Stimulated activated CD4-positive, alpha-beta T cell treated with anti-CD3 and anti-CD28 coated beads, Interleukin-4, amount 100 ng/mL, for 4 hours (primary cell): ENCODE results near the gene VWF.

ENCODE experiments used
- DNase-seq, 2 experiments: peaks; one replicate each; pipeline ENCODE4 v3.0.0-alpha.2; 2020

Gene VWF

GRCh38 chr12:6076346-6076745 is 48.1 kb downstream of the VWF start:
- DNase-seq = no peak

DNA sequence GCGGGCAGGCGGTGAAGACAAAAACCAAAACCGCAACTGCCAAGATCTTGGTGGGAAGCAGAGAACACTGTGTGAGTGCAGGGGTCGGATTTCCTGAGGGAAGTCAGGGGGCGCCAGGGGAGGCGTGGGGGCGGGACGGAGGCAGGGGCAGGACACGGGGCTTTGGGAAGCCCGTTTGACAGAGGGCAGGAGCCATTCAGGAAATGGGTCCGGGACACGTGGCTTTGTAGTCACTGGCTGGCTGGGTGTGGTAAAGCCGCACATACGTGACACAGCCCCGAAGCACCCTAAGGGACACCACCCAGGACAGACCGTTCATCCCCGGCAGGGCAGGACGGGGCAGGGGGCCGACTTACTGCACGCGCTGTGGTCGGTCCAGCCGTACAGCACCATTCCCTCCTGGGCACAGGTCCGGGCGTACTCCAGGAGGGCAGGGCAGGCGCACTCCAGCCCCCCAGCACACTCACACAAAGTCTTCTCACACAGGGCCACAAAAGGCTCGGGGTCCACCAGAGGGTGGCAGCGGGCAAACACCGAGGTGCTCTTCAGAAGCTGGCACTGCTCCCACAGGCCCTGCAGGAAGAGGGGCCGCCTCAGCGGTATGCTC is 49.4 kb downstream of the VWF start:
- DNase-seq = peak; percentile 13 to 20

DNA sequence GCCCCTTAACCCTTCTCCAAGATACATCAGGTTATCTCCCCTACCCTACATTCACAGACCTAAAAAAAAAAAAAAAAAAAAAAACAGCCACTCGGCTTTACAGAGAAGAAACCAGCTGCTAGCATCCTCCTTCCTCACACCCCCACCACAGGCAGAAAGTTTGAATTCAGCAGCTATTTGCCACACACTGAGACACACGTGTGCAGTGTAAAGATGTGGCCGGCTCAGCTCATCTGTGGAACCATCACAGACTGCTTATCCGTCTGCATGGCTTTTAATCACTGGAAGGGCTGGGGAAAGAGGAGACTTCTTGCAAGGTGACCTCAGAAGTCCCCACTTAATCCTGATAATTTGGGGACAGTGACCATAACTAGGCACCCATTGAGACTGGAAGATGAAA is 50.0 kb downstream of the VWF start:
- peak in 1 of 2 experiments; percentile 13 for DNase-seq

GRCh38 chr12:6073426-6073825 is 51.0 kb downstream of the VWF start:
- no peak for DNase-seq

GRCh38 chr12:6072302-6072752 is 52.1 kb downstream of the VWF start:
- DNase-seq = no peak

GRCh38 chr12:6071589-6071988 is 52.9 kb downstream of the VWF start:
- DNase-seq = no peak

DNA sequence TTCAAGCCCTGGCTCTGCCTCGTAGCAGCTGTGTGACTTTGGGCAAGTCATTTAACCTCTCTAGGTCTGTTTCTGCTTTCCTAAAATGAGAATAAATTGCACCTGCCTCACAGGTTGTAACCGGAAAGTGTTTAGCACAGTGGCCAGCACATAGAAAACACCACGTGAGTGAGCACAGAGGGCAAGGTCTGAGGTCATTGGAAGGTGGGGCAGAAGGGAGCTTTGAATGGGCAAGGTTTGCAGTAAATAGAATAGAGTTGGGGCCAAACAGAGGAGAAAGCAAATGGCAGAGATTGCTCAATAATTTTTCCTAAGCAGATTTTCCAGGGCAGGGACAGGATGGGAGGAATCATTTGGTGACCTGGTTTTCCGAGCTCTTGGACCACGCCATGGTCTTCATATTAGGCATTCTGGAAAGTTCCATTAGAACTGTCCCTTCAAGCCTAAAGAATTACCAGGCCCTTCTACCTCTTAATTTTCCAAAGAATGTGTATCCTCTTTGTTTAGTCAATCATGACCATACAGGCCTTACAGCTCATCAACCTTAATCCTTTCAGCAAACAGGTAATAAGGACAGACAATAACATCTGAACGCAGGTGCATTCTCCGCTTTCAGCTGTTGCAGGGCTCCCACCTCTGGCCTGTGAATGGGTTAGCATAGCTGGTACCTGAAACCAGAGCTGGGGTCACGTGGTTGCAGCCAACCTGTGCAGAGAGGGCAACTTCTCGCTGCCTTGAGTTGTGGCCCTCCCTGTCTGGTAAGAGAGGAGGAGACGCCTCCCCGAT is 53.8 kb downstream of the VWF start:
- DNase-seq = no peak

- peak in 1 of 2 experiments; percentile 40 for DNase-seq
Measured at GRCh38 chr12:6069437-6070093, 54.9 kb downstream of the VWF start.

DNA sequence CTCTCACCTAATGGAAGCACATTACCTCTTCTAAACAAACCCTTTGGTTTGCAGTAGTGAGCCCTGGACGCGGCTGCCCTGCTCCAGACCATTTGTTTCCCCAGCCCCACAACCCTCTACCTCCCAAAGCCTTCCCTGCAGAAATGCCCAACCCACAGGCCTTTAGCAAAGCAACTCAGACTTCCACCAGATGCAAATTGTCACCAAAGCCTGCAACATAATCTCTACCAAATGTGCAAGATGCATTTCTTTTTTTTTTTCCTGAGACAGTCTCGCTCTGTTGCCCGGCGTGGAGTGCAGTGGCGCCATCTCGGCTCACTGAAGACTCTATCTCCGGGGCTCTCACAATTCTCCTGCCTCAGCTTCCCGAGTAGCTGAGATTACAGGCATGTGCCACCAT is 56.2 kb downstream of the VWF start:
- DNase-seq = no peak

DNA sequence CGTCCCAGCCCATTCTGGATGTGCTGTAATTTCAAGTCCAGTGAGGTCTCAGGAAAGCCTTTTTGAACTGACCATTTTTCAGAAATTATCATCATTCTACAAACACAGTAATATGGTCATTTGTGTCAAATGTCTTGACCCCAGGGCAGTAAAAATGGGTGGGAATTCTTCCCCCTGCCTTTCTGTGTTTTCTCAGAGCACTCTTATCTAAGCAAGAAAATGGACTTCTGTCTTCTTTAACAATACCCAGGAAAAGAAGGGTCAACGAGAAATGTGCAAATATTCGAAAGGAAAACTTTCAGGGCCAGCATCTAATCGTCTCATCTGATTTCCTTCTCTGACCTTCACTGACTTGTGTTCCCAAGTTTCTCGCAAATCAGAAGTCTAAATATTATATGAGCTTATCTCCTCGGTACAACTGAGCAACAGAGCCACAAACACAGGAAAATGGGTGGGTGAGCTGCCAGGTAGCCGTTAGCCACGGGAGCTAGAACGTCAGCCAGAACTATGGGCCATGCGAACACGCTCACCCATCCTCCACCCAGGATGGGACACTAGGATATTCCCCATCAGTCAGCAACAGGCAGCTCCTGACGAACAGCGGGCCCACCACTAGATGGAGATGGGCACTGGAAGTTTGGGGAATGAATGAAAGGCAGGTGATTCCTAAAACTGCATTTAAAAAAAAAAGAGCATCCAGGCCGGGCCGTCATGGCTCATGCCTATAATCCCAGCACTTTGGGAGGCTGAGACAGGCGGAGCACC is 57.1 kb downstream of the VWF start:
- no peak for DNase-seq

DNA sequence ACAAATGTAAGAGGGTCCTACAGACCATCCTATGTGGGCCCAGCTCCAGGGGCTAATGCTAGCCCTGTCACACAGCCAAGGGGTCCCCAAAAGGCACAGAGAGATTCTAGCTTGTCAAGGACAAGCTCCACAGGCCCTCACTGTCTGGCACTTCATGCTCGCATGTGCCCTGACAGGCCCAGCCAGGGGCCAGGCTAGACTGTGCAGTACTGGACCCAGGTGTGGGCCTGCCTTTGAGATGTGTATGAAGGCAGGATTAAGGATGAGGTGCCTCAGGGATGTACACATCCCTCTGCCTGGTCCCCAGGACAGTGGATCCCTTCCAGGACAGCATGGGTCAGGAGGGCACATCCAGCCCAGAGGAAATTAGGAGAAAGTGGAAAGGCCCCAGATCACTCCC is 57.8 kb downstream of the VWF start:
- DNase-seq = no peak

- no peak for DNase-seq
Measured at GRCh38 chr12:6065863-6066199, 58.6 kb downstream of the VWF start.

DNA sequence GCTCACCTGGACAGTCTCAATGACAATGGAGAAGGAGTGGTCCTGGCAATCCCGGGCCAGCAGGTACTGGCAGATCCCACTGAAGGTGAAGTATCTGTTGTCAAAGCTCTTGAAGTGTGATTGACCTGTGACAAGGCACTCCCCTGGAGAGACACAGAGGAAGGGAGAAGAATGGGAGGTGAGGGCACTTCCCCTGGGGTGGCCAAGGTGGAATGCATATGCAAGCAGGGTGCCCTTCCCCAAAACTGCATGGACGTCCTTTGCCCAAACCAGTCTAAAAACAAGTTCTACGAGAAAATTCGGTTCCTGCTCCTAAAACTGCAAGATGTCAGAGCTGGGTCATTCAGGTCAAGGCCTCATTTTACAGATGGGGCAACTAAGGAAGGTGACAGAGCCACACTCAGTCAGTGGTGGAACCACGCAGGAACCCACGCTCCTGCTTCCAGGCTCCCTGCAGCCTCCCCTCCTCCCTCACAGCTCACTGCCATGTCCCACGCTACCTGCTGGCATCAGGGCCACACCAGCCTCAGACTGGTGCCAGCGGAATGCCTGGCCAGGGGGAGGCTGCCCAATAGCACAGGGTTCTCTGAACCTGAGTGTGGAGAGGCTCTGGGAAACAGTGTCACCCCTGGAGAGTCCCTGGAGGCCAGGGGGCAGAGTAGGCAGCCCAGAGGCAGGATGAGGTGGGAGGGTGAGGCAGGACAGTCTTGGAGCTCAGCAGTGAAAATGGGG is 59.2 kb downstream of the VWF start:
- DNase-seq = no peak

GRCh38 chr12:6062757-6063735 is 61.4 kb downstream of the VWF start:
- DNase-seq = peak; percentile 49 to 56

GRCh38 chr12:6062395-6062756 is 62.1 kb downstream of the VWF start:
- no peak for DNase-seq

DNA sequence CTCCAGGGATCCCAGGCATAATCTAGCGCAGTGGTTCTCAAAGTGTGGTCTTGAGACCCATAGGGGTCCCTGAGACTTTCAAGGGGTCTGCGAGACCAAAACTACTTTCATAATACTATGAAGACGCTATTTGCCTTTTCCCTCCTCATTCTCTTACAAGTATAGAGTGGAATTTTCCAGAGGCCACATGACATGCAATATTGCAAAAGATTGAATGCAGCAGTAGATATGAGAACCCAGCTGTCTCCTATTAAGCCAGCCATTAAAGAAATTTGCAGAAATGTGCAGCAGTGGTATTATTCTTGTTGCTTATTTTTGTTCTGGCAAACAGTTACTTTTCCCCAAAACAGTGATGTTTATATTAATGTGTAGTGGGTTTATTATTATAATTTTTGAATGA is 62.8 kb downstream of the VWF start:
- no peak for DNase-seq

- DNase-seq = no peak
Measured at GRCh38 chr12:6059860-6060565, 64.5 kb downstream of the VWF start.

DNA sequence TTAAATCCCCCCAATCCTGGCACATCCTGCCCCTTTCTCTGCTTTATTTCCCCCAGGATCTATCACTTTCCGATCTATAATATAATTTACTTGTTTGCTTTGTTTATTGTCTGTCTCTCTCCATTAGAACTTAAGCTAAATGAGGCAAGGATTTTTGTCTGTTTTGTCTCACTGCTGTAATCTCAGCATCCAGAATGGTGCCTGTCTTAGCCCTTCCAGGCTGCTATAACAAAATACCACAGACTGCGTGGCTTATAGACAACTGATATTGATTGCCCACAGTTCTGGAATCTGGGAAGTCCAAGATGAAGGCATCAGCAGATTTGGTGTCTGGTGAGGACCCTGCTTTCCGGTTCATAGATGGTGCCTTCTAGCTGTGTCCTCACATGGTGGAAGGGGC is 65.2 kb downstream of the VWF start:
- no peak for DNase-seq

- DNase-seq = no peak
Measured at GRCh38 chr12:6058481-6059161, 65.8 kb downstream of the VWF start.

DNA sequence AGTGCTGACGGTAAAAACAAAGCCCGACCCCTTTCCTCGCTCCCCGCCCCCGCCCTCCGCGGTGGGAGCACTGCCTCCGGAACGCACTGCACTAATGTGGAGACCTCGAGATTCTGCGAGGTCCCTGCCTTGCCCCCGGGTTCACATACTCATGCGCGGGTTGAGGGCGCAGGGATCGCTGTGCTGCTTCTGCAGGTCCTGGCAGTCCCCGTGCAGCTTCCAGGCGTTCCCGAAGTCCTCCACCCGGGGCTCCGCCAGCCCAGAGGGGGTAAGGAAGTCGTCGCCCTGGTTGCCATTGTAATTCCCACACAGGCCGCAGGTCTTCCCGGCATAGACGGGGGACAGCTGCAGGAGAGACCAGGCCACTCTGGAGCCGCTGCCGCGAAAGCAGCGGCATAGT is 66.8 kb downstream of the VWF start:
- no peak for DNase-seq
